Measurements from ENCODE around the gene GMIP.

Gene GMIP

DNA sequence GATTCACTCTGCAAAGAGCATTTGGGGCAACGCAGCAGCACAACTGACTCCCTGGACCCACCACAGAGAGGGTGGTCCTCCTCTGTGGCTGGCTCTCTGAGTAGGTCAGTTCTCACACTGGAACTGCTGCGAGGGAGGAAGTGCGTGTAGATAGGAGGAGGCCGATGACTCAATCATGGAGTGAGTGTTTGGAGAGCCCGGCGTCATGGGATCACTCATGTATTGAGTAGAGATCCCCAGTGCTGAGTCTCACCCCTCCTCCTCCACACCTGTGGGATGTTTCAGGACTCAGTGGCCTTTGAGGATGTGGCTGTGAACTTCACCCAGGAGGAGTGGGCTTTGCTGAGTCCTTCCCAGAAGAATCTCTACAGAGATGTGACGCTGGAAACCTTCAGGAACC, 34.1 kb upstream of the GMIP start:
- Histone ChIP-seq H3K27ac (ENCODE audit: low read length, poor library complexity, severe bottlenecking) (no peak overlapping the region), H2BK5ac (ENCODE audit: low read depth, low read length, poor library complexity, severe bottlenecking) (no peak overlapping the region), H3K4me3 (ENCODE audit: insufficient read depth in 1 of 2, low read depth in 1 of 2, low read length in 2 of 2) (peak overlapping the region in 1 of 2 experiments; percentile 58), H3K27me3 (ENCODE audit: control insufficient read depth in 1 of 2, insufficient read depth in 1 of 2, low read length in 2 of 2) (no peaks in the 10 kb centered on the region), H3K23ac (ENCODE audit: low read length in 2 of 2) (no peak overlapping the region), H2BK120ac (ENCODE audit: low read depth, low read length) (no peak overlapping the region), H3K4me1 (ENCODE audit: control insufficient read depth, insufficient read depth, low read depth, low read length) (no peaks in the 10 kb centered on the region), H3K9me3 (ENCODE audit: control insufficient read depth, low read length) (peaks cover 82% of the 10 kb centered on the region), H4K8ac (ENCODE audit: low read length) (no peak overlapping the region), H3K14ac (ENCODE audit: low read length in 2 of 2) (no peak overlapping the region), H3K18ac (ENCODE audit: low read depth in 1 of 2, low read length in 2 of 2) (no peak overlapping the region), H3K9ac (ENCODE audit: low read length) (no peak overlapping the region), H2AK5ac (ENCODE audit: low read length, severe bottlenecking) (no peak overlapping the region), H3K36me3 (ENCODE audit: control insufficient read depth in 1 of 2, insufficient read depth in 2 of 2, low read depth in 1 of 2, low read length in 2 of 2) (peaks cover 60 to 61% of the 10 kb centered on the region in 2 experiments), H4K91ac (ENCODE audit: low read length) (no peak overlapping the region), H3K4me2 (ENCODE audit: low read length, poor library complexity, severe bottlenecking) (no peak overlapping the region), H2BK15ac (ENCODE audit: low read depth, poor library complexity, severe bottlenecking) (no peak overlapping the region), H3K79me1 (replicated peaks; ENCODE audit: low read length, poor library complexity, severe bottlenecking) (peaks cover 19% of the 10 kb centered on the region), H2BK12ac (ENCODE audit: low read length in 2 of 2) (no peak overlapping the region), H2AFZ (ENCODE audit: low read depth, low read length) (no peak overlapping the region), H3K4ac (ENCODE audit: low read depth in 1 of 2, low read length in 2 of 2) (no peak overlapping the region)
- DNase-seq, result no peak
- WGBS, result 99% methylated on average over 5 of the region's 7 CpGs

DNA sequence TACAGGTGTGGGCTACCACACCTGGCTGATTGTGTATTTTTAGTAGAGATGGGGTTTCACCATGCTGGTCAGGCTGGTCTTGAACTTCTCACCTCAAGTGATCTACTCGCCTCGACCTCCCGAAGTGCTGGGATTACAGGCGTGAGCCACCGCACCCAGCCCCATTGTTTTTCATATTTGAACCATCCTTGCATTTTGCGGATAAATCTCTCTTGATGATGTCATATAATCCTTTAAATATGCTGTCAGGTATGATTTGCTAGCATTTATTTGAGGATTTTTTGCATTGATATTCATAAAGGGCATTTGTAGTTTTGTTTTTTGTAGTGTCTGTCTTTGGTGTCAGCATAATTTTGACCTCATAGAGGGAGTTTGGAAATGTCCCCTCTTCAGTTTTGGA, 30.9 kb upstream of the GMIP start:
- Histone ChIP-seq H3K9me3 (ENCODE audit: control insufficient read depth, low read length) (peaks cover 58% of the 10 kb centered on the region), H2BK120ac (ENCODE audit: low read depth, low read length) (no peak overlapping the region), H3K14ac (ENCODE audit: low read length in 2 of 2) (no peak overlapping the region), H2BK5ac (ENCODE audit: low read depth, low read length, poor library complexity, severe bottlenecking) (no peak overlapping the region), H3K36me3 (ENCODE audit: control insufficient read depth in 1 of 2, insufficient read depth in 2 of 2, low read depth in 1 of 2, low read length in 2 of 2) (peaks cover 46 to 48% of the 10 kb centered on the region in 2 experiments), H3K9ac (ENCODE audit: low read length) (no peak overlapping the region), H4K91ac (ENCODE audit: low read length) (no peak overlapping the region), H3K18ac (ENCODE audit: low read depth in 1 of 2, low read length in 2 of 2) (no peak overlapping the region), H3K23ac (ENCODE audit: low read length in 2 of 2) (no peak overlapping the region), H4K8ac (ENCODE audit: low read length) (no peak overlapping the region), H3K27me3 (ENCODE audit: control insufficient read depth in 1 of 2, insufficient read depth in 1 of 2, low read length in 2 of 2) (no peaks in the 10 kb centered on the region), H3K4ac (ENCODE audit: low read depth in 1 of 2, low read length in 2 of 2) (no peak overlapping the region), H3K79me1 (replicated peaks; ENCODE audit: low read length, poor library complexity, severe bottlenecking) (peaks cover 33% of the 10 kb centered on the region), H2AFZ (ENCODE audit: low read depth, low read length) (no peak overlapping the region), H2AK5ac (ENCODE audit: low read length, severe bottlenecking) (no peak overlapping the region), H3K4me3 (ENCODE audit: insufficient read depth in 1 of 2, low read depth in 1 of 2, low read length in 2 of 2) (no peak overlapping the region), H2BK15ac (ENCODE audit: low read depth, poor library complexity, severe bottlenecking) (no peak overlapping the region), H3K4me2 (ENCODE audit: low read length, poor library complexity, severe bottlenecking) (no peak overlapping the region), H3K27ac (ENCODE audit: low read length, poor library complexity, severe bottlenecking) (no peak overlapping the region), H2BK12ac (ENCODE audit: low read length in 2 of 2) (no peak overlapping the region), H3K4me1 (ENCODE audit: control insufficient read depth, insufficient read depth, low read depth, low read length) (peaks cover 8% of the 10 kb centered on the region)
- WGBS, result 96% methylated on average over 6 of the region's 6 CpGs
- DNase-seq, result no peak

DNA sequence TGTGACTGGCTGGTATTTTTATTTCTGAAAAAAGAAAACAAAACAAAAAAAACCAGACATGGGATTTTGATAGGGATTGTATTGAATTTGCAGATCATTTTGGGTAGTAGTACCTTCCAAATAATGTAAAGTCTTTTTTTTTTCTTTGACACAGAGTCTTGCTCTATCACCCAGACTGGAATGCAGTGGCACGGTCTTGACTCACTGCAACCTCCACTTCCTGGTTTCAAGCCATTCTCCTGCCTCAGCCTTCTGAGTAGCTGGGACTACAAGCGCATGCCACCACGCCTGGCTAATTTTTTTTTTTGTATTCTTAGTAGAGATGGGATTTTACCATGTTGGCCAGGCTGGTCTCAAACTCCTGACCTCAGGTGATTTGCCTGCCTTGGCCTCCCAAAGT, 29.4 kb upstream of the GMIP start:
- Histone ChIP-seq H3K27me3 (ENCODE audit: control insufficient read depth in 1 of 2, insufficient read depth in 1 of 2, low read length in 2 of 2) (no peaks in the 10 kb centered on the region), H3K9me3 (ENCODE audit: control insufficient read depth, low read length) (peaks cover 43% of the 10 kb centered on the region), H2BK5ac (ENCODE audit: low read depth, low read length, poor library complexity, severe bottlenecking) (no peak overlapping the region), H2BK15ac (ENCODE audit: low read depth, poor library complexity, severe bottlenecking) (no peak overlapping the region), H3K14ac (ENCODE audit: low read length in 2 of 2) (no peak overlapping the region), H3K4ac (ENCODE audit: low read depth in 1 of 2, low read length in 2 of 2) (no peak overlapping the region), H3K79me1 (replicated peaks; ENCODE audit: low read length, poor library complexity, severe bottlenecking) (peaks cover 33% of the 10 kb centered on the region), H3K9ac (ENCODE audit: low read length) (no peak overlapping the region), H3K18ac (ENCODE audit: low read depth in 1 of 2, low read length in 2 of 2) (no peak overlapping the region), H2BK120ac (ENCODE audit: low read depth, low read length) (no peak overlapping the region), H2AFZ (ENCODE audit: low read depth, low read length) (no peak overlapping the region), H2BK12ac (ENCODE audit: low read length in 2 of 2) (no peak overlapping the region), H4K91ac (ENCODE audit: low read length) (no peak overlapping the region), H3K23ac (ENCODE audit: low read length in 2 of 2) (no peak overlapping the region), H4K8ac (ENCODE audit: low read length) (no peak overlapping the region), H3K4me1 (ENCODE audit: control insufficient read depth, insufficient read depth, low read depth, low read length) (peaks cover 12% of the 10 kb centered on the region), H3K4me2 (ENCODE audit: low read length, poor library complexity, severe bottlenecking) (no peak overlapping the region), H2AK5ac (ENCODE audit: low read length, severe bottlenecking) (no peak overlapping the region), H3K36me3 (ENCODE audit: control insufficient read depth in 1 of 2, insufficient read depth in 2 of 2, low read depth in 1 of 2, low read length in 2 of 2) (peaks cover 33 to 36% of the 10 kb centered on the region in 2 experiments), H3K4me3 (ENCODE audit: insufficient read depth in 1 of 2, low read depth in 1 of 2, low read length in 2 of 2) (no peak overlapping the region), H3K27ac (ENCODE audit: low read length, poor library complexity, severe bottlenecking) (no peak overlapping the region)
- WGBS, result 94% methylated on average over 3 of the region's 3 CpGs
- DNase-seq, result no peak

DNA sequence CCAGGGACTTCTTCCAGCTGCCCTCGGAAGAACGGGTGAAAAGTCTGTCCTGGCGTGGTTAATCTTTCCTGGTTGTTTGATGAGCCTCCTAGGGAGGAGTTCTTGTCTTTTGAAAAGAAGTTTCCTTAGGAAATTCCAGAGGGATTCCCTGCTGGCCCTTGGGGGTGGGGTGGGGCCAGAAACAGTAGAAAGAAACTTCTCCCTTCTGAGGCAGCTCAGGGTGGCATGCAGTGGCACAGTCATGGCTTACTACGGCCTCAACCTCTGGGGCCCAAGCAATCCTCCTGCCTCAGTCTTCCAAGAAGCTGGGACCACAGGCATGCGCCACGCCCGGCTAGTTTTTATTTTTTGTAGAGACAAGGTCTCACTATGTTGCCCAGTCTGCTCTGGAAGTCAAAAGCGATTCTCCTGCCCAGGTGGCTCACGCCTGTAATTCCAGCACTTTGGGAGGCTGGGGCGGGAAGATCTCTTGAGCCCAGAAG, 26.7 kb upstream of the GMIP start:
- peak overlapping the region; percentile 96 for H3K9ac ChIP-seq (ENCODE audit: low read length)
- H3K14ac ChIP-seq (ENCODE audit: low read length in 2 of 2), result no peak overlapping the region
- no peak overlapping the region for H2AK5ac ChIP-seq (ENCODE audit: low read length, severe bottlenecking)
- H3K4me3 ChIP-seq (ENCODE audit: insufficient read depth in 1 of 2, low read depth in 1 of 2, low read length in 2 of 2), result peak overlapping the region; percentile 39 to 92
- WGBS, result 72% methylated on average over 10 of the region's 10 CpGs
- peaks cover 19% of the 10 kb centered on the region for H3K79me1 ChIP-seq (replicated peaks; ENCODE audit: low read length, poor library complexity, severe bottlenecking)
- no peak overlapping the region for H3K27ac ChIP-seq (ENCODE audit: low read length, poor library complexity, severe bottlenecking)
- H4K8ac ChIP-seq (ENCODE audit: low read length), result peak overlapping the region; percentile 41
- H3K9me3 ChIP-seq (ENCODE audit: control insufficient read depth, low read length), result peaks cover 16% of the 10 kb centered on the region
- H3K4me2 ChIP-seq (ENCODE audit: low read length, poor library complexity, severe bottlenecking), result peak overlapping the region; percentile 62
- no peaks in the 10 kb centered on the region for H3K27me3 ChIP-seq (ENCODE audit: control insufficient read depth in 1 of 2, insufficient read depth in 1 of 2, low read length in 2 of 2)
- H2BK120ac ChIP-seq (ENCODE audit: low read depth, low read length), result no peak overlapping the region
- peaks cover 11 to 22% of the 10 kb centered on the region in 2 experiments for H3K36me3 ChIP-seq (ENCODE audit: control insufficient read depth in 1 of 2, insufficient read depth in 2 of 2, low read depth in 1 of 2, low read length in 2 of 2)
- no peak overlapping the region for H2BK5ac ChIP-seq (ENCODE audit: low read depth, low read length, poor library complexity, severe bottlenecking)
- no peak overlapping the region for H2AFZ ChIP-seq (ENCODE audit: low read depth, low read length)
- no peak overlapping the region for H3K4ac ChIP-seq (ENCODE audit: low read depth in 1 of 2, low read length in 2 of 2)
- no peak overlapping the region for H3K23ac ChIP-seq (ENCODE audit: low read length in 2 of 2)
- no peak overlapping the region for H2BK15ac ChIP-seq (ENCODE audit: low read depth, poor library complexity, severe bottlenecking)
- H4K91ac ChIP-seq (ENCODE audit: low read length), result no peak overlapping the region
- peaks cover 12% of the 10 kb centered on the region for H3K4me1 ChIP-seq (ENCODE audit: control insufficient read depth, insufficient read depth, low read depth, low read length)
- no peak overlapping the region for H2BK12ac ChIP-seq (ENCODE audit: low read length in 2 of 2)
- no peak overlapping the region for H3K18ac ChIP-seq (ENCODE audit: low read depth in 1 of 2, low read length in 2 of 2)
- peak; percentile 11 for DNase-seq
